Tibial nerve (tissue), 4 donors: ENCODE measurements around the gene FBXO38. TPM values are rescaled to one million over a fixed set of nuclear protein-coding genes. Genes with fewer than 3 reads are reported as not detected.

Experiments
- DNase-seq, 2 donors: peaks; one replicate each; pipeline ENCODE4 v3.0.0-alpha.2; 2019; ENCODE audit warnings: low spot score in 2 of 2
- H3K27ac ChIP-seq, 4 donors: fragments of 200-600 bp; sonication (generic) in 3 of 4; one replicate each; pipeline ENCODE4 v1.5.1; 2017 to 2019; ENCODE audit warnings: mild to moderate bottlenecking in 1 of 4
- H3K27me3 ChIP-seq, 2 donors: fragments of 200-600 bp; sonication (generic) in 1 of 2; one replicate each; pipeline versions ENCODE4 v1.5.1 to v1.6.0; 2017 to 2019
- H3K36me3 ChIP-seq, 3 donors: fragments of 200-600 bp; sonication (generic); one replicate each; pipeline ENCODE4 v1.5.1; 2018 to 2019
- H3K4me1 ChIP-seq, 4 donors: fragments of 200-600 bp; sonication (generic) in 3 of 4; one replicate each; pipeline ENCODE4 v1.5.1; 2017 to 2019
- H3K4me3 ChIP-seq, 4 donors: fragments of 200-600 bp; sonication (generic) in 3 of 4; one replicate each; pipeline ENCODE4 v1.5.1; 2017 to 2019; ENCODE audit warnings: mild to moderate bottlenecking in 1 of 4, moderate library complexity in 1 of 4
- H3K9me3 ChIP-seq, 4 donors: fragments of 200-600 bp; sonication (generic) in 3 of 4; one replicate each; pipeline ENCODE4 v1.5.1; 2017 to 2019
- CTCF ChIP-seq, 5 experiments: fragments of 200-600 bp in 3 of 5; fragments of 450-650 bp in 2 of 5; sonication (generic) in 3 of 5; IDR thresholded peaks; one replicate each; pipeline ENCODE4 v1.5.1; 2016 to 2019; ENCODE audit warnings: antibody characterized with exemption in 5 of 5, mild to moderate bottlenecking in 3 of 5, moderate library complexity in 2 of 5
- EP300 ChIP-seq, 2 donors: sonication (generic); formaldehyde crosslinking; IDR thresholded peaks; one replicate each; pipeline ENCODE4 v1.6.1; 2017; ENCODE audit warnings: antibody characterized with exemption in 2 of 2, mild to moderate bottlenecking in 1 of 2
- POLR2A ChIP-seq, 2 donors: fragments of 450-650 bp; IDR thresholded peaks; one replicate each; pipeline ENCODE4 v1.6.1; 2017; ENCODE audit warnings: antibody characterized with exemption in 2 of 2, mild to moderate bottlenecking in 2 of 2, moderate library complexity in 2 of 2
- WGBS, 2 donors: methylation state at CpG; one replicate each; pipeline ENCODE4 v1.1.5; 2018; 5-methylcytosine and 5-hydroxymethylcytosine counted together
- total RNA-seq, 4 donors: library from RNA; depleted of rRNA; stranded (reverse); fragments of >200 nt; gene quantifications; one replicate each; pipeline ENCODE4 v1.1.0, GENCODE V29; 2016

Gene FBXO38
- total RNA-seq, 4 donors from 2014 or later, result 55.0 to 60.7 (median 56.4) TPM

DNA sequence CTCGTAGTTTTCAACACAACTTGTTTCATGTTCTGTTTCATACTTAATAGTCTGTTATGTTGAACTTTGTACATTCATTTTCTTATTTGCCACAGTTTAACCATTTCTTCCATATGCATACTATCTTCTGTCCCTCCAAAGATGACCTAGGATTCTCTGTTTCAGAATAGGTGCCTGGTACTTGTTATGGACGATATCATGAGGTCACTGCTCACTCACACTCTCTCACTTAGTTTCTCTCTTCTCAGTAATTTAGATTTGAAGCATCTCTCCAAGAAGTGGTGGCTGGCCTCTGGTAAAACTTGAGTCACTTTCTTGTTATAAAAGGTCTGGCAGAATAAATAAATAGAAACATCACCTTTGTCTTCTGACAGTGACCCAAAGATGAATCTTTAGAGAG is 28.4 kb downstream of the FBXO38 start:
- H3K27me3 ChIP-seq, result no peaks in the 10 kb centered on the region
- DNase-seq, result no peak
- 87 to 88% methylated on average over 2 of the region's 2 CpGs for WGBS, 2 donors
- TF ChIP-seq CTCF (IDR thresholded peaks at IDR 0.05) (no peak), POLR2A (IDR thresholded peaks at IDR 0.05) (no peak), EP300 (IDR thresholded peaks at IDR 0.05) (no peak)
- H3K36me3 ChIP-seq, result peaks cover 3 to 95% (median 13%) of the 10 kb centered on the region in 3 donors
- H3K27ac ChIP-seq, result no peak overlapping the region
- H3K4me1 ChIP-seq, result no peaks in the 10 kb centered on the region
- H3K9me3 ChIP-seq, result no peaks in the 10 kb centered on the region
- no peak overlapping the region for H3K4me3 ChIP-seq

- Histone ChIP-seq H3K27me3 (no peaks in the 10 kb centered on the region), H3K9me3 (no peaks in the 10 kb centered on the region), H3K36me3 (peaks cover 3 to 93% (median 16%) of the 10 kb centered on the region in 3 donors), H3K27ac (no peak overlapping the region), H3K4me3 (no peak overlapping the region), H3K4me1 (no peaks in the 10 kb centered on the region)
- WGBS, 2 donors, result 83 to 91% methylated on average over 4 of the region's 4 CpGs
- DNase-seq, result no peak
- no peak for TF ChIP-seq POLR2A (IDR thresholded peaks at IDR 0.05)
- no peak for TF ChIP-seq EP300 (IDR thresholded peaks at IDR 0.05)
- TF ChIP-seq CTCF (IDR thresholded peaks at IDR 0.05), result no peak
Observed at GRCh38 chr5:148414833-148415232, 31.1 kb downstream of the FBXO38 start.

GRCh38 chr5:148416416-148416815 is 32.7 kb downstream of the FBXO38 start:
- Histone ChIP-seq H3K9me3 (no peaks in the 10 kb centered on the region), H3K27me3 (no peaks in the 10 kb centered on the region), H3K4me3 (no peak overlapping the region), H3K27ac (no peak overlapping the region), H3K36me3 (peaks cover 3 to 90% (median 10%) of the 10 kb centered on the region in 3 donors), H3K4me1 (no peaks in the 10 kb centered on the region)
- 92 to 95% methylated on average over 1 of the region's 1 CpG for WGBS, 2 donors
- DNase-seq, result no peak
- TF ChIP-seq POLR2A (IDR thresholded peaks at IDR 0.05) (no peak), EP300 (IDR thresholded peaks at IDR 0.05) (no peak)

GRCh38 chr5:148416921-148417320 is 33.2 kb downstream of the FBXO38 start:
- Histone ChIP-seq H3K27ac (no peak overlapping the region), H3K4me1 (no peaks in the 10 kb centered on the region), H3K27me3 (no peaks in the 10 kb centered on the region), H3K9me3 (no peaks in the 10 kb centered on the region), H3K36me3 (peaks cover 3 to 86% (median 10%) of the 10 kb centered on the region in 3 donors), H3K4me3 (no peak overlapping the region)
- TF ChIP-seq POLR2A (IDR thresholded peaks at IDR 0.05), result no peak
- TF ChIP-seq CTCF (IDR thresholded peaks at IDR 0.05), result no peak
- no peak for DNase-seq
- WGBS, 2 donors, result 84 to 88% methylated on average over 7 of the region's 7 CpGs

DNA sequence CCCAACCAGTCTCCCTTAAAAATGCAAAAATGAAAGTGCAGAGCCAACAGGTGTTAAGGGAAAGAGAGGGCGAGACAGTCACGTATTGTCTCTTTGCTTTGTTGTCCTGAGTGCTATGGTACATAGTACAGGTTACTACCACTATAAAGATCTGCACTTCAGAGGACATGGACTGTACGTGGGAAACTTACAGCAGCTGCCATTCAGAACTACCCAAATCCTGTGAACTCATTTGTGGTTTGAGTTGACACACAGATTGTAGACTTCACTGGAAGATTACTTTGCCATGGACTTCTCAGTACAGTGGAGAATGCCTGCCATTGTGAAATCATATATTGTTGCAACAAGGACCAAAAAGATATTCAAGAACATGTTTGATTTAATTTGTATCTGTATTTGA is 34.8 kb downstream of the FBXO38 start:
- Histone ChIP-seq H3K4me3 (no peak overlapping the region), H3K36me3 (peaks cover 2 to 83% (median 12%) of the 10 kb centered on the region in 3 donors), H3K27ac (no peak overlapping the region), H3K9me3 (no peaks in the 10 kb centered on the region), H3K4me1 (no peaks in the 10 kb centered on the region), H3K27me3 (no peaks in the 10 kb centered on the region)
- DNase-seq, result no peak
- WGBS, 2 donors, result 70 to 85% methylated on average over 3 of the region's 3 CpGs
- TF ChIP-seq EP300 (IDR thresholded peaks at IDR 0.05), result no peak
- TF ChIP-seq CTCF (IDR thresholded peaks at IDR 0.05), result no peak
- no peak for TF ChIP-seq POLR2A (IDR thresholded peaks at IDR 0.05)

DNA sequence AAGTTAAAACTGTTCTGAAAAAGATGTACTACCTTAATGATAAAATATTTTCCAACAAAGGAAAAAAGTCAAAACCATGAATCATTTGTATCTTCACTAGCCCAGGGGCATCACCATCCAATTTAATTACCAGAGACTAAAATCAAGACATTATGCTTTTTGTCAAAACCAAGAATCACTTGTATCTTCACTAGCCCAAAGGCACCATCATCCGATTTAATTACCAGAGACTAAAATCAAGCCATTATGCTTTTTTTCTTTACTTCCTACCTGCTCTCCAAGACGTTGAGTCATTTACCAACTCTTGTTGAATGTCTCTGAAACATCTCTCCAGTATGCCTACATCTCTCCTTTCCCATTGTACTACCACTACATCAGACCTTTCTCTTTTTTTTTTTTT is 37.9 kb downstream of the FBXO38 start:
- no peak for DNase-seq
- WGBS, 2 donors, result 67 to 73% methylated on average over 2 of the region's 2 CpGs
- Histone ChIP-seq H3K9me3 (no peaks in the 10 kb centered on the region), H3K4me1 (no peaks in the 10 kb centered on the region), H3K27me3 (no peaks in the 10 kb centered on the region), H3K36me3 (peaks cover 6 to 83% (median 23%) of the 10 kb centered on the region in 3 donors), H3K27ac (no peak overlapping the region), H3K4me3 (no peak overlapping the region)
- no peak for TF ChIP-seq EP300 (IDR thresholded peaks at IDR 0.05)
- no peak for TF ChIP-seq POLR2A (IDR thresholded peaks at IDR 0.05)
- TF ChIP-seq CTCF (IDR thresholded peaks at IDR 0.05), result no peak
